Activated CD8-positive, alpha-beta memory T cell treated with anti-CD3 and anti-CD28 coated beads for 4 hours (primary cell): ENCODE results near the gene FRAS1.
"Not testable (repeated sequence)": the region's sequence is repeated elsewhere in the genome, so short reads cannot be mapped to it uniquely, and the experiment has no call there.

Experiments used
- DNase-seq, 2 donors: peaks; one replicate each; pipeline ENCODE4 v3.0.0-alpha.2; 2020; ENCODE audit warnings: low read depth in 2 of 2

FRAS1 gene

DNA sequence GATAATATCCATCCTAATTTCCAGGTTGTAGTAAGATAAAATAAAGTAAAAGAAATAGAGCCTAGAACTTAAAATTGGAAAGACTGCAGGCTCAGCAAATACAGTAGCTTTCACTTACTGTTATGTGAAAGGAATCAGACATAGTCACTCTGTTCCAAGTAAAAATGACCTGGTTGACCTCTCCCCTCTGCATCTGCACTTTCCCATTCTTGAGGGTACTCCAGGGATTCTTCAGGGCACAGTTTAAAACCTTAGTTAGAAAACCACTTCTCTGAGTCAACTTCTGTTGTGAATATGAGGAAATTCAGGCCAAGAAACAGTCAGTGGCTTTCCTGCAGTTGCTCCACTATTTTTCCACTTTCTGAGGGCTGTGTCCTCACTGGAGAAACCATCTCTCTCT lies 42.9 kb downstream of the FRAS1 start:
- DNase-seq, result no peak

DNA sequence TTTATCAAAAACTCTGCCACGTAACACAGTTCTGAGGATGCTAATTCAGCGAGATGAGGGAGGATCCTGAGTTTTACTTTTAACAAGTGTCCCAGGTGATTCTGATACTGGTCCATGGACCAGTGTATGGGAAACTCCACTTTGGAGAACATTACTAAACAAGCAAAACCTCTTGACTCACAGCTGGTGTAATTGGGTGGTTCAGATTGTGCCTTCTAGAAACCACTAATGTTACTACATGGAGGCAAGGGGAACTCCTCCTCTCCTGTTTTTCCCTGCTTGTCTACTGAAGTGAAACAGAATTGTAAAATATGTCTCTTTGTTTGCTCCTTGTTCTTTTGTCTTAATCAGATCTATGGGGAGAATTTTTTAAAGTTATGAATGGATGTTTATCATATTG lies 62.6 kb downstream of the FRAS1 start:
- DNase-seq, result no peak

- no peak for DNase-seq
Measured at GRCh38 chr4:78120144-78120880, 63.2 kb downstream of the FRAS1 start.

DNA sequence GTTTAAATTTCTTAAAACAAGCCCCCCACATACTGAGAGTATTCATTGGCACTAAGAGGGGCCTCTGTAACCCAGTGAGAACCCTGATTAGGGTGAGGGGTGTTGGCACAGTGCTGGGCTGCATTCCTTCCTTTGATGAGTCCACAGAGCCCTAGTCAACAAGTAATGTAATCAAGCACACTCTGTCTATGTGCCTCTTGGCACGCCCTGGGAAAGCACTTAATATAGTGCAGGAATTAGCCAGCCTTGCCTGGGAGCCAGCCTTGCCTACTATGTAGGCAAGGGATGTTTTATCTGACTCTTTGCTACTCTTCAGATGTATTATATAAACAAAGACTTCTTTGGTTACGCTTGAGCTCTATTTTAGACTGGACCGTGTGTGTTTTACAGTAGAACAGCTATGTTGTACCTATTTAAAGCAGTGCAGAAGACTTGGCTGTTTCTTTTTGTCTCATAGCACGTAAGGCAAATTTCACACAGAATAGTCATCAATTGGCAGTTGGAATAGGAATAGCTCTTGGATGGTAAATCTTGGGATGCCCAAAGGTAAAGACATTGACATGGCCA lies 64.3 kb downstream of the FRAS1 start:
- DNase-seq, result no peak

GRCh38 chr4:78125834-78126331 lies 68.8 kb downstream of the FRAS1 start:
- not testable (repeated sequence) for DNase-seq

- no peak for DNase-seq
Measured at GRCh38 chr4:78129383-78130108, 72.4 kb downstream of the FRAS1 start.

DNA sequence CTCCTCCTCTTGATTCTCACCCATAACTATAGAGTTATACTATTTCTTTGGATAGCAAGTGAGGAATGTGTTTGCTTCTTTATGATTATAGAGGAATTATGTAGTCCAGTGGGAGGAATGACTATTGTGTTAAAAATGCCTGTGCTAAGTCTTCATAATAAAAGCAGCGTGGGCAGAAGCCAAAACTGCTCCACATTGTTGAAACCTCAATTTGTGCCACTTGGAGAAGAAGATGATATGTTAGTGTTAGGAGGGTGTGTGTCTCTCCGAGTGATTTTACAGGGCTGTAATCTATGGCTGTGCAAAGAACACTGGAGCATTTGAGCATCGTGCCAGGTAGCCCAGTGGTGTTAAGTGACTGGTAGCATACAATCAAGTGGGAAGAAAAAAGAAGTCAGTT lies 74.3 kb downstream of the FRAS1 start:
- DNase-seq, result no peak

- no peak for DNase-seq
Measured at GRCh38 chr4:78136109-78137081, 79.3 kb downstream of the FRAS1 start.

GRCh38 chr4:78137532-78137931 lies 80.4 kb downstream of the FRAS1 start:
- no peak for DNase-seq

GRCh38 chr4:78138252-78138651 lies 81.1 kb downstream of the FRAS1 start:
- DNase-seq, result no peak

DNA sequence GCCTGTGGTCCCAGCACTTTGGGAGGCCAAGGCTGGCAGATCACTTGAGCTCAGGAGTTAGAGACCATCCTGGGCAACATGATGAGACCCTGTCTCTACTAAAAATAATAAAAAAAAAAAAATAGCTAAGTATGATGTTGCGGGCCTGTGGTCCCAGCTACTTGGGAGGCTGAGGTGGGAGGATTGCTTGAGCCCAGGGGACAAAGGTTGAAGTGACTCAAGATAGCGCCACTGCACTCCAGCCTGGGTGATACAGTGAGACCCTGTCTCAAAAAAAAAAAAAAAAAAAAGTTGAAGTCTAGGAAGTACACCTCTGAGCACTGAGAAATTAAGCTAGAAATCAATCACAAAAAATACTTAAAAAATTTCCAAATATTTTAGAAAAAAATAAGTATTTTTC lies 86.5 kb downstream of the FRAS1 start:
- no peak for DNase-seq

DNA sequence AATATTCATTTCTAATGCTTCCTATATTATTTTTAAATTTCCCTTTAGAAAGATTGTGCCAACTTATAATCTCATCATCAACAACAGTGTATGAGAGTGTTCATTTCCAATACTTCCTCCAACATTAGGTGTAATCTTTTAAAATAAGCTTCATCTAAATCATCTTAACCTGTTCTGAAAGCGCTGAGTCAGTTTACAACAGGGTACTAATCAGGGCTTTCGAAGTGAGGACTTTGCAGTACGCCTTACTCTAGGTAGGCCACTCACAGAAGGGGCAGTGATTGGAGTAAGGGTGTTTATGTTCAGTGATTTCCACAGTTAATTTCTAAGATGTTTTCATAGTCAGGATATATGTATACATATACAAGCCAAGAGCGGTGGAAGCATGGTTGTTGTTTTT lies 87.9 kb downstream of the FRAS1 start:
- DNase-seq, result no peak

DNA sequence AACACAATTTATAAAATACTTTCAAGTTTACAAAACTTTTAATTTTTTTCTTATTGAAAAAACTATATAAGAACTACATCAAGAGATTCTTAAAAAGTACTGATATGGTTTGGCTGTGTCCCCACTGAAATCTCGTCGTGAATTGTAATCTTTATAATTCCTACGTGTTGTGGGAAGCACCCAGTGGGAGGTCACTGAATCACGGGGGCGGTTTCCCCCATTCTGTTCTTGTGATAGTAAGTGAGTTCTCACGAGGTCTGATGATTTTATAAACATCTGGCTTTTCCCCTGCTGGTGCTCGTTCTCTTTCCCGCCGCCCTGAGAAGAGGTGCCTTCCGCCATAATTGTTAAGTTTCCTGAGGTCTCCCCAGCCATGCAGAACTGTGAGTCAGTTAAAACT lies 88.5 kb downstream of the FRAS1 start:
- no peak for DNase-seq

GRCh38 chr4:78149751-78150542 lies 92.8 kb downstream of the FRAS1 start:
- DNase-seq, result no peak

- DNase-seq, result no peak
Measured at GRCh38 chr4:78150543-78150864, 93.4 kb downstream of the FRAS1 start.

DNA sequence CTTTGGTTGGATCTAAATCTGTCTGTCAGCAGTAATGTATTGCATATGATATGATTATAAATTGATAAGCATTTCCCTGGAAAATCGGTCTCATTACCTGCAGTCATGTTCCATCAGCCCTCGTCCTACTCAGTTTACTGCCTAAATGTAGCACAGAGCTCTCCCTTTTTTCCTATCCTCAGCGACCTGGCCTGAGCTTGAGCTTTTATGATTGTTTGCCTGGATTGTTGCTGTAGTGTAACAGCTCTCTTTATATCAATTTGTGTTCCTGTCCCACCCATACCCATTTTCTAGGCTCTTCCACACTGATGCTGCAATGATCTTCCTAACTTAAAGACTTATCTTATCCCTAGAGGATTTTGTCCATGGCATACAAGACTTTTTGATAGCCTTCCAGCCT lies 95.7 kb downstream of the FRAS1 start:
- DNase-seq, result no peak

- DNase-seq, result no peak
Measured at GRCh38 chr4:78154972-78155590, 98.0 kb downstream of the FRAS1 start.

DNA sequence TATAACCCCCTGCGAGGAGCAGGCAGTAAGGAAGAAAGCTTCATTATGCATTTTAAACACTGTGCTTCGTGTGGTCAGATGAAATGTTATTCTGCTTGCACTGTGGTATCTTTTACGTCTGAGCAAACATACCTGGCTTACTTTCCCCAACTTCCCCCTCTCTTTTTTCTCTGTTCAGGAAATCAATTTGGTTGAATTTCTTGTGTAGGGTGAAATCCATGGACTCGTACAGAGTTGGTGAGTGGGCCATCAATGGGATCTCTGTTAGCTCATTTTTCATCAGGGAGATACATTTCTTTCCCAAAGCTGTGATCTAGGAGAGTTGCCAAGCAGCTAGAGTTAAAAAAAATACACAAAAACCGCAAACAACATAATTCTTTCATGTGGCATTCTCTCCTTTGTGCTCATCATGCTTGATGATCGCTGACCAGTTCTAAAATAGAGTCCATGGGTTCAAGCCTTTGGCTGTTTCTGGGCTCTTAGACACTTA lies 98.5 kb downstream of the FRAS1 start:
- DNase-seq, result no peak

GRCh38 chr4:78156520-78156919 lies 99.4 kb downstream of the FRAS1 start:
- no peak for DNase-seq

GRCh38 chr4:78162342-78162741 lies 105.2 kb downstream of the FRAS1 start:
- no peak for DNase-seq
